Suprapubic skin (tissue), 4 donors: ENCODE data around the gene RPS18.

ENCODE experiments used
- CTCF ChIP-seq, 2 donors: fragments of 200-600 bp in 1 of 2; fragments of 450-650 bp in 1 of 2; sonication (generic) in 1 of 2; IDR thresholded peaks; one replicate each; pipeline ENCODE4 v1.5.1; 2016 to 2019; ENCODE audit warnings: antibody characterized with exemption in 2 of 2, mild to moderate bottlenecking in 1 of 2, moderate library complexity in 1 of 2
- POLR2A ChIP-seq, 2 donors: fragments of 450-650 bp; IDR thresholded peaks; one replicate each; pipeline ENCODE4 v1.6.1; 2017; ENCODE audit warnings: antibody characterized with exemption in 2 of 2, mild to moderate bottlenecking in 2 of 2, moderate library complexity in 2 of 2
- POLR2AphosphoS5 ChIP-seq, 3 donors: sonication (generic); formaldehyde crosslinking; IDR thresholded peaks; one replicate each; pipeline ENCODE4 v1.6.1; 2017; ENCODE audit warnings: antibody characterized with exemption in 3 of 3

GRCh38 chr6:33295621-33296369 lies 23.9 kb downstream of the RPS18 start:
- TF ChIP-seq POLR2AphosphoS5 (IDR thresholded peaks at IDR 0.05) (no peak), CTCF (IDR thresholded peaks at IDR 0.05) (no peak), POLR2A (IDR thresholded peaks at IDR 0.05) (no peak)
